Pancreas (tissue), 10 donors: ENCODE measurements around the gene CMTM5. TPM values are rescaled to one million over a fixed set of nuclear protein-coding genes. Genes with fewer than 3 reads are reported as not detected.
A peak's percentile ranks its signal among the peaks of the same experiment; 100 is the strongest.

Experiments
- ATAC-seq, 4 donors: fragments of 200-7000 bp; cut with Tn5 transposase; one replicate each; pipeline versions ENCODE4 v1.8.0 to v1.9.1; 2020; ENCODE audit warnings: mild to moderate bottlenecking in 4 of 4, moderate library complexity in 4 of 4
- DNase-seq, 6 donors: peaks; one replicate each; pipeline ENCODE4 v3.0.0-alpha.2; 2020
- FAIRE-seq: peaks from 2 replicates; lab custom pipeline; 2012; peaks lifted over from hg19 to GRCh38; lab: Jason Lieb, UNC
- H3K27ac ChIP-seq, 4 donors: fragments of 200-600 bp; sonication (generic); 1 replicate in 3 of 4; 2 replicates in 1 of 4; pipeline versions ENCODE4 v1.5.0 to v1.8.0; 2020
- H3K27me3 ChIP-seq, 4 donors: fragments of 200-600 bp; one replicate each; pipeline ENCODE4 v1.8.0; 2021
- H3K36me3 ChIP-seq, 3 donors: fragments of 200-600 bp; sonication (generic) in 1 of 3; one replicate each; pipeline versions ENCODE4 v1.5.0 to v1.8.0; 2020 to 2021
- H3K4me1 ChIP-seq, 3 donors: fragments of 200-600 bp; one replicate each; pipeline ENCODE4 v1.8.0; 2021
- H3K4me3 ChIP-seq, 4 donors: fragments of 200-600 bp; sonication (generic) in 2 of 4; one replicate each; pipeline versions ENCODE4 v1.5.0 to v1.8.0; 2020 to 2021
- H3K9me3 ChIP-seq, 4 donors: fragments of 200-600 bp; one replicate each; pipeline ENCODE4 v1.8.0; 2021
- WGBS, 2 donors: extraction: QIAGEN DNeasy Blood & Tissue Kit; methylation state at CpG; one replicate each; pipeline ENCODE4 v1.1.7; 2013; 5-methylcytosine and 5-hydroxymethylcytosine counted together
- intact Hi-C, 3 donors: fragments of 100-400 bp; cut with DNase I; formaldehyde crosslinking; loops; one replicate each; pipeline versions ENCODE4 v1.11.1 to v1.14.2; 2022
- polyA plus RNA-seq, 2 donors: library from polyadenylated mRNA; stranded (reverse); fragments of 200-250 nt; gene quantifications; one replicate each; pipeline ENCODE4 v1.2.3, GENCODE V29; 2013
- total RNA-seq, 6 donors: library from RNA; stranded (reverse); fragmentation: NEBNext Ultra II Directional in 4 of 6; extraction: Animal tissue kit (Norgen Biotek cat#: 25700) in 4 of 6; gene quantifications; one replicate each; pipeline versions ENCODE4 v1.2.1 to v1.2.4, GENCODE V29; 2021 to 2023
- TF ChIP-seq, protein P1 (sequence below), 4 donors: fragments of 200-600 bp; sonication (generic) in 3 of 4; IDR thresholded peaks; one replicate each; pipeline versions ENCODE4 v1.5.0 to v1.8.0; 2021; ENCODE audit warnings: antibody characterized with exemption in 4 of 4
- donor health status: healthy with polysubstance abuse.
- donor health status: DM: no; HTN: no; CAD: no; lungs with moderate emphysema.
- donor health status: DM: no; HTN: no; CAD: no.
- donor health status: control.
- donor health status: control.
- donor health status: Bipolar disorder and iron deficiency.
- donor health status: DM: yes; HTN: yes; CAD: no.
- donor health status: DM: no; HTN: no; CAD: no.
- donor health status: DM: no; HTN: no; CAD: no.
- donor health status: DM: yes; HTN: yes; CAD: no.

Gene CMTM5
- total and polyA plus RNA-seq, 8 donors = 0.16 to 0.53 (median 0.25) TPM; not detected in 5

DNA sequence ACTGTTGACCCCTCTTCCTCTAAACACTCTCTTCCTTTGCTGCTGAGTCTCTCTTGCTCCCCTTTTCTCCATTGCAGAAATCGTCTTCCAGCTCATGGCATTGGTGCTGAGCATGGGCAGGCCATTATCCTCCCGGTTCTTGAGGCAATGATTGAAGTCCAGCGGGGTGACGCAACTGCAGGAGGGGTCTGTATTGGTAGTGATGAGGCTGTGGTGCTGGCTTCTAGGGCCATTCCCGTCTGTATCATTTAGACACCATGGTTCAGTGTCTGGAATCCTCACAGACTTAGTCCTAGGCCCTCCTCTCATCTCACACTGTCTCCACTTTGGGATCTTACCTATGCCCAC, 23.4 kb upstream of the CMTM5 start:
- FAIRE-seq (no peak), DNase-seq (no peak), ATAC-seq (no peak)
- TF ChIP-seq, protein P1, sequence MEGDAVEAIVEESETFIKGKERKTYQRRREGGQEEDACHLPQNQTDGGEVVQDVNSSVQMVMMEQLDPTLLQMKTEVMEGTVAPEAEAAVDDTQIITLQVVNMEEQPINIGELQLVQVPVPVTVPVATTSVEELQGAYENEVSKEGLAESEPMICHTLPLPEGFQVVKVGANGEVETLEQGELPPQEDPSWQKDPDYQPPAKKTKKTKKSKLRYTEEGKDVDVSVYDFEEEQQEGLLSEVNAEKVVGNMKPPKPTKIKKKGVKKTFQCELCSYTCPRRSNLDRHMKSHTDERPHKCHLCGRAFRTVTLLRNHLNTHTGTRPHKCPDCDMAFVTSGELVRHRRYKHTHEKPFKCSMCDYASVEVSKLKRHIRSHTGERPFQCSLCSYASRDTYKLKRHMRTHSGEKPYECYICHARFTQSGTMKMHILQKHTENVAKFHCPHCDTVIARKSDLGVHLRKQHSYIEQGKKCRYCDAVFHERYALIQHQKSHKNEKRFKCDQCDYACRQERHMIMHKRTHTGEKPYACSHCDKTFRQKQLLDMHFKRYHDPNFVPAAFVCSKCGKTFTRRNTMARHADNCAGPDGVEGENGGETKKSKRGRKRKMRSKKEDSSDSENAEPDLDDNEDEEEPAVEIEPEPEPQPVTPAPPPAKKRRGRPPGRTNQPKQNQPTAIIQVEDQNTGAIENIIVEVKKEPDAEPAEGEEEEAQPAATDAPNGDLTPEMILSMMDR (IDR thresholded peaks at IDR 0.05) = no peak
- Histone ChIP-seq H3K9me3 (no peaks in the 10 kb centered on the region), H3K4me3 (no peak overlapping the region), H3K36me3 (no peaks in the 10 kb centered on the region), H3K4me1 (peaks cover 0 to 4% (median 0%) of the 10 kb centered on the region in 3 donors), H3K27me3 (no peaks in the 10 kb centered on the region), H3K27ac (no peak overlapping the region)
- intact Hi-C loops = no loop called here
- 77 to 82% methylated on average over 5 of the region's 5 CpGs for WGBS, 2 donors

DNA sequence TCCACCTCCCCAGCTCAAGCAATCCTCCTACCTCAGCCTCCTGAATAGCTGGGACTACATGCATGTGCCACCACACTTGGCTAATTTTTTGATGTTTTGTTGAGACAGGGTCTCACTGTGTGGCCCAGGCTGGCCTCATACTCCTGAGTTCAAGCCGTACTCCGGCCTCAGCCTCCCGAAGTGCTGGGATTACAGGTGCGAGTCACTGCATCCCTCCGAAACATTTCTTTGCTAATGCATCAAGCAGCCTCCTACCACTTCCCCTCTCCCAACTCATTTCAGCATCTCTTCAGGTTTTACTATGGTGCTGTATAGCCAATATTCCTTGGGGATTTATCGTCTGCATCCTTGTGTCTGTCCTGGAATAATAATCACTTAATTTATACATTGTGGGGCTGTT, 21.9 kb upstream of the CMTM5 start:
- no peak for FAIRE-seq
- no peak for ATAC-seq

DNA sequence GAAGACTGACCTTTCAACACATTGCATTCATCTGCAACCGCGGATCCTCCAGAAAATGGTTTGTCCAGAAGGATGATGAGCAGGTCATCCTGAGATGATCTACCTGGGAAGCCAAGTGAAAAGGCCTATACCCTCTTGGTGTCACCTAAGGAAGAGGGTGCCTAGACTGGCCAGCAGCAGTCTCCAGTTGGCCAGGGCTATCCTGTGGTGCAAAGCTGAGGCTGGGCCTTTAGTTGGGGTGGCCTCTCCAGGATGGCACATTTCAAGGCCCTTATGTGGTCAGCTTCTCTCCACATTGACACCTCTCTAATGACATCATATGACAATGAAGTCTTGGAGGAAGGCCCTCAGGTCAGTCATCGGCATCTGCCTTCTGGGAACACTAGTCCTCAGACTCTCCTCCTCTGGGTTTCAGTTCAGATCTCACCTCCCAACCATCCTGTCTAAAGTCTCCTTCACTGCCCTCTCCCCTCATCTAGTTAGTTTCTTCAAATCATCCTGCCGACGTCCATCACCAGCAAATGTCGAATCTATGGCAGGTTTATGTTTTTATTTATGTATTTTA, 20.9 kb upstream of the CMTM5 start:
- H3K4me3 ChIP-seq = no peak overlapping the region
- 70 to 84% methylated on average over 6 of the region's 6 CpGs for WGBS, 2 donors
- no peak for DNase-seq

More for the DNA sequence above, 21.9 kb upstream of the CMTM5 start:
- peaks cover 0 to 4% (median 0%) of the 10 kb centered on the region in 3 donors for H3K4me1 ChIP-seq
- intact Hi-C loops = no loop called here
- TF ChIP-seq, protein P1 (IDR thresholded peaks at IDR 0.05) = no peak
- H3K4me3 ChIP-seq = no peak overlapping the region
- H3K27me3 ChIP-seq = no peaks in the 10 kb centered on the region
- H3K9me3 ChIP-seq = no peaks in the 10 kb centered on the region
- no peak for DNase-seq
- 81 to 82% methylated on average over 6 of the region's 6 CpGs for WGBS, 2 donors
- no peak overlapping the region for H3K27ac ChIP-seq
- no peaks in the 10 kb centered on the region for H3K36me3 ChIP-seq

DNA sequence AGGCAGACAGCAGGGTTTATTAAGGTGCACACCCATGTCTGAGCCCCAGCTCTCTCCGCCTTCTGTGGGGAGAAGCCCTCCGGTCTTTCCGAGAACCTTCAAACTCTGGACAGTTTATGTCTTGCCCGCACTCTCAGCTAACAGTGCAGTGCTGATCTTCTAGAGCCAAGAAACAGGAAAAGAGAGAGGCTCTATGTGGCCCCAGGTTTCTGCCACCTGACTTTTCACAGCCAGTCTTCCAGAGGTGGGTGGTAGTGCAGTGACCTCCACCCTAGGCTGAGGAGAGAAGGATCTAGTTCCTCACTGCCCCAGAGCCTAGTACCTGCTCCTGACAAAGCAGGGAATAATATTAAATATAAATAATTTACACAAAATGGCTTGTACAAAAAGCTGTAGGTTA, 20.2 kb upstream of the CMTM5 start:
- Histone ChIP-seq H3K36me3 (no peaks in the 10 kb centered on the region), H3K4me3 (no peak overlapping the region), H3K4me1 (peaks cover 0 to 4% (median 0%) of the 10 kb centered on the region in 3 donors), H3K27ac (no peak overlapping the region), H3K27me3 (no peaks in the 10 kb centered on the region), H3K9me3 (no peaks in the 10 kb centered on the region)
- TF ChIP-seq, protein P1 (IDR thresholded peaks at IDR 0.05) = no peak
- intact Hi-C loops = no loop called here
- DNase-seq (no peak), FAIRE-seq (no peak), ATAC-seq (no peak)
- WGBS, 2 donors = 89 to 91% methylated on average over 4 of the region's 4 CpGs

More for the DNA sequence above, 20.9 kb upstream of the CMTM5 start:
- intact Hi-C loops = no loop called here
- FAIRE-seq (no peak), ATAC-seq (no peak)
- TF ChIP-seq, protein P1 (IDR thresholded peaks at IDR 0.05) = no peak
- Histone ChIP-seq H3K27ac (no peak overlapping the region), H3K36me3 (no peaks in the 10 kb centered on the region), H3K9me3 (no peaks in the 10 kb centered on the region), H3K27me3 (no peaks in the 10 kb centered on the region), H3K4me1 (peaks cover 0 to 4% (median 0%) of the 10 kb centered on the region in 3 donors)

DNA sequence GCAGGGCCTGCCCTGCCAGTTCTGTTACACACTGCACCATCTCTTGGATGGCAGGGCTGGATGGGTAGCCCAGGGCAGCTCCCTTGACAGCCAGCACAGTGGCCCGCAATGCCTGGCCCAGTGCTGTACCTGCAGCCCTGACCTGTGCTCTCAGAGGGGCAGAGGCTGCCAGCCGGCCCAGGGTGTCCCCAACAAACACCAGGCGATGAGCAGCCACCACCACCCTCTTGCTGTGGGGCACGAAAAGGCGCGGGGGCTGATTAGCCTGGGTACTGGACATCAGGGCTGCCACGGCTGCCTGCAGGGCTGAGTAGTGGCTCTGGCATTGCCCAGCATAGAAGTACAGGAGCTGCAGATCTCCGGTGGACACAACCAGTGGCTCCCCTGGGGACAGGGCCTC, 19.6 kb upstream of the CMTM5 start:
- no peak for FAIRE-seq
- no peaks in the 10 kb centered on the region for H3K4me1 ChIP-seq
- intact Hi-C loops = no loop called here
- no peaks in the 10 kb centered on the region for H3K27me3 ChIP-seq
- ATAC-seq = no peak
- no peak overlapping the region for H3K27ac ChIP-seq
- no peaks in the 10 kb centered on the region for H3K36me3 ChIP-seq
- H3K4me3 ChIP-seq = no peak overlapping the region
- H3K9me3 ChIP-seq = no peaks in the 10 kb centered on the region
- 79 to 88% methylated on average over 8 of the region's 8 CpGs for WGBS, 2 donors
- peak in 1 of 6 donors; percentile 47 for DNase-seq
- TF ChIP-seq, protein P1 (IDR thresholded peaks at IDR 0.05) = no peak
